ENCODE results near the gene STAT5B. TPM values are rescaled to one million over a fixed set of nuclear protein-coding genes. Genes with fewer than 3 reads are reported as not detected.

Gene STAT5B
- total and polyA plus RNA-seq, 9 of the 15 experiments (the other 6 are each of a cell fraction or from before 2014, with no cell fraction given): 20.8 to 176 (median 92.4) TPM

DNA sequence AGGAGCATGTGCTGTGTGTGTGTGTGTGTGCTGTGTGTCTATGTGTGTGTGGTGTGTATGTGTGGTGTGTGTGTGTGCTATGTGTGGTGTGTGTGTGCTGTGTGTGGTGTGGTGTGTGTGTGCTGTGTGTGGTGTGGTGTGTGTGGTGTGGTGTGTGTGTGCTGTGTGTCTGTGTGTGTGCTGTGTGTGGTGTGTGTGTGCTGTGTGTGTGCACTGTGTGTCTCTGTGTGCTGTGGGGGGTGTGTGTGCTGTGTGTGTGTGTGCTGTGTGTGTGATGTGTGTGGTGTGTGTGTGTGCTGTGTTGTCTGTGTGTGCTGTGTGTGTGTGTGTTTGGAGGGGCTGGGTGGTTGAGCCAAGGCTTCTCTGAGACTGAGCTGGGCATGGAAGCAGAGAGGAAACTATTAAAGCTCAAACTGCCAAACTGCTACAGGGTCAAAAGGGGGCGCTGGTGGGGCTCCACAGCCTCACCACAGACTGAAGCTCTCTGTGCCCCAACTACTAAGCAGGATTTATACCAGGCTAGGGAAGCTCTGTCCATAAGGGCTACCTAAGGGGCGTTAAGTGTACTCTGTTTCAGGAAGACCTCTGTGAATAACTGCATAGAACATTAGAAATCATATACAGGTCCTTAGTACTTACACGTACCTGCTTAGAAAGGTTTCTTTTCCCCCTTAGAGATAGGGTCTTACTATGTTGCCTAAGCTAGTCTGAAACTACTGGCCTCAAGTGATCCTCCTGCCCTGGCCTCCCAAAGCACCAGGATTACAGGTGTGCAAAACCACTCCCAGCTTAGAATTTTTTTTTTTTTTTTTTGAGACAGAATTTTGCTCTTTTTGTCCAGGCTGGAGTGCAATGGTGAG, 54.1 kb downstream of the STAT5B start (continued):
- TF ChIP-seq, protein P1, sequence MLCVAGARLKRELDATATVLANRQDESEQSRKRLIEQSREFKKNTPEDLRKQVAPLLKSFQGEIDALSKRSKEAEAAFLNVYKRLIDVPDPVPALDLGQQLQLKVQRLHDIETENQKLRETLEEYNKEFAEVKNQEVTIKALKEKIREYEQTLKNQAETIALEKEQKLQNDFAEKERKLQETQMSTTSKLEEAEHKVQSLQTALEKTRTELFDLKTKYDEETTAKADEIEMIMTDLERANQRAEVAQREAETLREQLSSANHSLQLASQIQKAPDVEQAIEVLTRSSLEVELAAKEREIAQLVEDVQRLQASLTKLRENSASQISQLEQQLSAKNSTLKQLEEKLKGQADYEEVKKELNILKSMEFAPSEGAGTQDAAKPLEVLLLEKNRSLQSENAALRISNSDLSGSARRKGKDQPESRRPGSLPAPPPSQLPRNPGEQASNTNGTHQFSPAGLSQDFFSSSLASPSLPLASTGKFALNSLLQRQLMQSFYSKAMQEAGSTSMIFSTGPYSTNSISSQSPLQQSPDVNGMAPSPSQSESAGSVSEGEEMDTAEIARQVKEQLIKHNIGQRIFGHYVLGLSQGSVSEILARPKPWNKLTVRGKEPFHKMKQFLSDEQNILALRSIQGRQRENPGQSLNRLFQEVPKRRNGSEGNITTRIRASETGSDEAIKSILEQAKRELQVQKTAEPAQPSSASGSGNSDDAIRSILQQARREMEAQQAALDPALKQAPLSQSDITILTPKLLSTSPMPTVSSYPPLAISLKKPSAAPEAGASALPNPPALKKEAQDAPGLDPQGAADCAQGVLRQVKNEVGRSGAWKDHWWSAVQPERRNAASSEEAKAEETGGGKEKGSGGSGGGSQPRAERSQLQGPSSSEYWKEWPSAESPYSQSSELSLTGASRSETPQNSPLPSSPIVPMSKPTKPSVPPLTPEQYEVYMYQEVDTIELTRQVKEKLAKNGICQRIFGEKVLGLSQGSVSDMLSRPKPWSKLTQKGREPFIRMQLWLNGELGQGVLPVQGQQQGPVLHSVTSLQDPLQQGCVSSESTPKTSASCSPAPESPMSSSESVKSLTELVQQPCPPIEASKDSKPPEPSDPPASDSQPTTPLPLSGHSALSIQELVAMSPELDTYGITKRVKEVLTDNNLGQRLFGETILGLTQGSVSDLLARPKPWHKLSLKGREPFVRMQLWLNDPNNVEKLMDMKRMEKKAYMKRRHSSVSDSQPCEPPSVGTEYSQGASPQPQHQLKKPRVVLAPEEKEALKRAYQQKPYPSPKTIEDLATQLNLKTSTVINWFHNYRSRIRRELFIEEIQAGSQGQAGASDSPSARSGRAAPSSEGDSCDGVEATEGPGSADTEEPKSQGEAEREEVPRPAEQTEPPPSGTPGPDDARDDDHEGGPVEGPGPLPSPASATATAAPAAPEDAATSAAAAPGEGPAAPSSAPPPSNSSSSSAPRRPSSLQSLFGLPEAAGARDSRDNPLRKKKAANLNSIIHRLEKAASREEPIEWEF (CRISPR knock-in tag; IDR thresholded peaks at IDR 0.05): no peak
- TF ChIP-seq NCOA1 (IDR thresholded peaks at IDR 0.05; ENCODE audit: low read depth): no peak
- no peak for TF ChIP-seq ETV5 (CRISPR knock-in tag; IDR thresholded peaks at IDR 0.05; ENCODE audit: low read depth)
- TF ChIP-seq RAD21 (CRISPR knock-in tag; conservative IDR thresholded peaks at IDR 0.05 in 1 of 2, IDR thresholded peaks at IDR 0.05 in 1 of 2): peak; percentile 63 to 75
- TF ChIP-seq ARID2 (IDR thresholded peaks at IDR 0.05): peak; percentile 46; the same call in 1 of the 2 replicates
- no peak for TF ChIP-seq ZNF785 (CRISPR knock-in tag; IDR thresholded peaks at IDR 0.05)
- peak; percentile 58; the same call in 1 of the 2 replicates for TF ChIP-seq EHMT2 (IDR thresholded peaks at IDR 0.05)
- TF ChIP-seq CBX3 (IDR thresholded peaks at IDR 0.05; ENCODE audit: borderline replicate concordance in 1 of 2, low read length in 2 of 2): no peak
- no peak for TF ChIP-seq CBFA2T2 (conservative IDR thresholded peaks at IDR 0.05)
- TF ChIP-seq, protein P2, sequence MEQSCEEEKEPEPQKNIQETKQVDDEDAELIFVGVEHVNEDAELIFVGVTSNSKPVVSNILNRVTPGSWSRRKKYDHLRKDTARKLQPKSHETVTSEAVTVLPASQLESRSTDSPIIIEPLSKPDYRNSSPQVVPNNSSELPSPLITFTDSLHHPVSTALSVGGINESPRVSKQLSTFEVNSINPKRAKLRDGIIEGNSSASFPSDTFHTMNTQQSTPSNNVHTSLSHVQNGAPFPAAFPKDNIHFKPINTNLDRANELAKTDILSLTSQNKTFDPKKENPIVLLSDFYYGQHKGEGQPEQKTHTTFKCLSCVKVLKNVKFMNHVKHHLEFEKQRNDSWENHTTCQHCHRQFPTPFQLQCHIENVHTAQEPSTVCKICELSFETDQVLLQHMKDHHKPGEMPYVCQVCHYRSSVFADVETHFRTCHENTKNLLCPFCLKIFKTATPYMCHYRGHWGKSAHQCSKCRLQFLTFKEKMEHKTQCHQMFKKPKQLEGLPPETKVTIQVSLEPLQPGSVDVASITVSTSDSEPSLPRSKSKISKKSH (CRISPR knock-in tag; IDR thresholded peaks at IDR 0.05): no peak
- no peak for TF ChIP-seq HOXB6 (CRISPR knock-in tag; IDR thresholded peaks at IDR 0.05; ENCODE audit: borderline replicate concordance)
- peak; percentile 34; the same call in 1 of the 2 replicates for TF ChIP-seq TAF7 (tag; IDR thresholded peaks at IDR 0.05)

Data from K562 (cell line).